Epithelial cell of proximal tubule (primary cell): ENCODE data around the gene H2AZ2. TPM values are rescaled to one million over a fixed set of nuclear protein-coding genes. Genes with fewer than 3 reads are reported as not detected.
A peak's percentile ranks its signal among the peaks of the same experiment; 100 is the strongest.

Source experiments
- DNase-seq: peaks from one replicate; pipeline ENCODE4 v3.0.0-alpha.2; 2011; ENCODE audit warnings: low read depth
- H3K4me3 ChIP-seq: 2 replicates; pipeline ENCODE4 v1.5.1; 2011; ENCODE audit warnings: low read depth, mild to moderate bottlenecking, low read length
- total RNA-seq: library from RNA; depleted of rRNA; stranded (reverse); fragments of >200 nt; gene quantifications from 2 replicates; pipeline ENCODE4 v1.2.3, GENCODE V29; 2015
- TF ChIP-seq, protein P1 (sequence below): conservative IDR thresholded peaks from 2 replicates; pipeline ENCODE4 v1.5.1; 2012; ENCODE audit warnings: low read depth, mild to moderate bottlenecking, low read length

H2AZ2 gene
- 208 and 276 TPM in 2 replicates for total RNA-seq

DNA sequence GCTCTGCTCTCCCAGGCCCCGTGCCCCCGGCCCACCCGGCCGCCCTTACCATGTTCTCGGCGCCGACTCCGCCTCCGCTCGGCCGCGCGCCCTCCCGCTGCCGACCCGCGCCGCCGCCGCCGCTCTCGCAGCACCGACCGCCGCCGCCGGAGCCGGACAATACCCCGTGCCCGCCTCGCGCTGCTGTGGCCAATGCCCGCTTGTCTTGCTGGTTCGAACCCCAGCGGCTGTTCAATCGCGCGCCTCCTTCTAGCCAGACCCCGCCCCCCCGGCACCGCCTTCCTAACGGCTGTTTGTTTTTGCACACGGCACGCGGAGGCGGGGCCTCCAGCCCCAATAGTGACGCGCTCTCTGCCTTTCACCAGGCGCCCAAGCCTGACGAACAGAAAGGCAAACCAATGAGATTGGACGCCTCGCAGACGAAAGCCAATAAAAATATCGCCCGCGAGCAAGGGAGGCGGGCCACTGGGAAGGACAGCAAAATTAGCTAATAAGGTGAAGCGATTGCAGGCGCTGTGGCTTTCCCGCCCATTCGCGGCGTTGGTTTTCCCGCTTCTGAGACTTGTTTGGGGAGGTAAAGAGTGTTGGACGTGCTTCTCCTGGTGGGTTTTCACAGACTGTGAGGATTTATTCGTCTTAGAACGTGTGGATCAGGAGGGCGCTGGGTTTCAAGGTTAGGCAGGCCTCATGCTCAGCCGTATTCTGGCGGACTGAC, at the start of gene H2AZ2:
TSS of gene H2AZ2 (minus strand) at position 168 of the 715 bp plus-strand sequence. CDS start at position 52, 116 bp downstream.
- TF ChIP-seq, protein P1, sequence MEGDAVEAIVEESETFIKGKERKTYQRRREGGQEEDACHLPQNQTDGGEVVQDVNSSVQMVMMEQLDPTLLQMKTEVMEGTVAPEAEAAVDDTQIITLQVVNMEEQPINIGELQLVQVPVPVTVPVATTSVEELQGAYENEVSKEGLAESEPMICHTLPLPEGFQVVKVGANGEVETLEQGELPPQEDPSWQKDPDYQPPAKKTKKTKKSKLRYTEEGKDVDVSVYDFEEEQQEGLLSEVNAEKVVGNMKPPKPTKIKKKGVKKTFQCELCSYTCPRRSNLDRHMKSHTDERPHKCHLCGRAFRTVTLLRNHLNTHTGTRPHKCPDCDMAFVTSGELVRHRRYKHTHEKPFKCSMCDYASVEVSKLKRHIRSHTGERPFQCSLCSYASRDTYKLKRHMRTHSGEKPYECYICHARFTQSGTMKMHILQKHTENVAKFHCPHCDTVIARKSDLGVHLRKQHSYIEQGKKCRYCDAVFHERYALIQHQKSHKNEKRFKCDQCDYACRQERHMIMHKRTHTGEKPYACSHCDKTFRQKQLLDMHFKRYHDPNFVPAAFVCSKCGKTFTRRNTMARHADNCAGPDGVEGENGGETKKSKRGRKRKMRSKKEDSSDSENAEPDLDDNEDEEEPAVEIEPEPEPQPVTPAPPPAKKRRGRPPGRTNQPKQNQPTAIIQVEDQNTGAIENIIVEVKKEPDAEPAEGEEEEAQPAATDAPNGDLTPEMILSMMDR: no peak
- peak; percentile 94 for DNase-seq
- peak within 1 kb of the TSS; percentile 81 for H3K4me3 ChIP-seq

DNA sequence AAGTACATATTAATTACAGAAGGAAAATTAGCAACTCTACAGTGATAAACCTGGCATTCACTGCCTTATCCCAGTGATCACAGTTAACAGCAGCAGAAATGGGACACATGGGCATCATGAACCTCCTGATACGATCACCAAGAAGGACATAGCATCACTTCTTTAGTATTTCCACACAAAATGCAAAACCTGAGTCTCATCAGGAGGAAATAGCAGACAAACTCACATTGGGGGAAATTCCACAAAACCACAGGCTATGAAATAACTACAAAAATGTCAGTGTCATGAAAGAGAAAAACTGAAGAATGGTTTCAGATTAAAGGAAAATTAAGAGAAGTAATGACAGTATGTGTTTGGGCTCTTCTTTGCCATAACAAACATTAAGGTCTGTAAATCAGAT, 49.4 kb upstream of the H2AZ2 start:
- DNase-seq: no peak
- no peak overlapping the region for H3K4me3 ChIP-seq
- TF ChIP-seq, protein P1: no peak

DNA sequence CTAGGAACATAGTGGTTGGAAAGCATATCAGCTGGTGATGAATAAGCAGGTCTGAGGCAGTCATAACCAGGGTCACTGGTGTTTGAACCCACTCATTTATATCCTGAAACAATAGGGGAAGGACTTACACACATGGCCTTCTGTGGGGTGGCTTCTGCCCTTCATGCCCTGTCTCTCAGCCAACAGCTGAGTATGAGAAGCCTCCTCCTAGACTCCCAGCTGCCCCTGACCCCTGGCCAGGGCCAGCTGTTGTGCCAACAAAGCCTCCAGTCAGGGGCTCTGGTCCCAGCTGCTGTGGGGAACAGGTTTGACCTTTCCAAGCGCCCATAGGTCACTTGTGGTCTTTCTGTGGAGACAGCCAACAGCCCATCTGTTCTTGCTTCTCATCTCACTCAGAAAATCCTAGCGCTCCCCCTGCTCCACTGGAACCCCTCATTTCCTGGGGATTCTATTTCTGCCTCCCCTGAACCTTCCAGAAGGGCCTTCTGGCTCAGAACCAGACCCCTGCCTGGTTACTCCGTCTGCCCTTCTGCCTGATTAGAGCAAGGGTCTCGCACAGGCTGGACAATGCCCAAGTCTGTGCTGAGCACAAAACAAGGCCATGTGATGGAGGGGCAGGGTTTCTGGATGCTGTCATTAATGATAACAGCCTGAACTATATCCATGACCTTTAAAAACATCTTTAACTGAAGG, 47.1 kb upstream of the H2AZ2 start:
- DNase-seq: no peak
- H3K4me3 ChIP-seq: no peak overlapping the region
- TF ChIP-seq, protein P1: no peak

DNA sequence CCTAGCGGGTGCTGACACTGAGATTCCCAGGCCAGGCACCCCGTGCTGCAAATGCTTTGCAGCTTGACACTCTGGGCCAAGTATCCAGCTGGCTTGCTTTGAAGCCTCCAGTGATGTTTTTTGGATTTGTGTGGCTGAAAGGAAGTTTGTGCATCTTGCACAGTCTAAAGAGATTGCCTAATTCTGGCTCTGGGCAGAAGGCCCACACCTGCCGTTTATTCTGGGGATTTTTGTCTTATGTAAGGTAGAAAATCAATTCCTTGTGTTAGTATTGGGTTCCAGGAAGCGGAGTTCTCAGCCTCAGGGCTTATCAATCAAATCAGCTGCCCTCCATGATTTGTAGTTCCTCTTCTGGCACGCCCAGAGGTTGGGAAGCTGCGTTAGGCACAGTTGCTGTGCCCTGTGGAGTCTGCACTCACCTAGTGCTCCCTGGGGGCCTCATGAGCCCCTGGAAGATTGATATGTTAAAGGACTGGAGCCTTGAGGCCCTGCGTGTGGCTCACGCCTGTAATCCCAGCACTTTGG, 45.9 kb upstream of the H2AZ2 start:
- TF ChIP-seq, protein P1: no peak
- no peak for DNase-seq
- H3K4me3 ChIP-seq: no peak overlapping the region

DNA sequence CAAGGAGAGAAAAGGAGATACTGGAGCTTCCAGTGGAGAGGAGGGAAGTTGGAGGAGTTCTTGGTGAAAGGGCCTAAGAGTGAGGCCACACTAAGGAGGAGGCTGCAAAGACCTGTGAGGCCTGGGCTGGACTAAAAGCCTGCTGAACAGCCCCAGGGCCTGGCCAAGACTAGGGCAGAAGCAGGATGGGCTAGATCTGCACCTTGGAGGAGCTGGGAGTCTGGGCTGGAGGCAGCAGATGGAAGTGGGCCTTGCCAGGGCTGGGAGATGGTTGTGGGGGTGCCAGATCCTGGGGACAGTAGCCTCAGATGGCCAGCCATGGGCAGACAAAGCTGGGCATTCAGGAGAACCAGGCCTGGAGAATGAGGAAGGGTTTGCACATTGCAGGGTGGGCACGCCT, 43.9 kb upstream of the H2AZ2 start:
- no peak overlapping the region for H3K4me3 ChIP-seq
- TF ChIP-seq, protein P1: no peak
- no peak for DNase-seq

DNA sequence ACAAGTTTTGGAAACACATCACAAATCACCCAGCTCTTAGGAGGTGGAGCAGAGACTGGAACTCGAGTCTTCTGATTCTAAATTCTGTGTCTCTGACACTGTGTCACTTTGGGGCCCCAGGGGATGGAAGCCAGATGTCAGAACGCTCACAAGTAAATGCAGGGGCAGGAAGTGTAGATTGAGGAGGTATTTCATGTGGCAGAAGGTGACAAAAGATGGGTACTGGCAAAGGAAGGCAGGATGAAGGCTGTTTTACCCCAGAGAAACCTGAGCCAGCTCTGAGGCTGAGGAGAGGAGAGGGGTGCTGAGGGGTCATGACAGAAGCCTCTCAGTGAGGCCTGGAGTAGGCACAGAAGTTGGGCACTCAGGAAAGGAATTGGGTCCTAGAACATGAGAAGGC, 43.5 kb upstream of the H2AZ2 start:
- H3K4me3 ChIP-seq: no peak overlapping the region
- DNase-seq: no peak
- TF ChIP-seq, protein P1: no peak
